Neural progenitor cell (in vitro differentiated cells): ENCODE measurements around the gene CA10. TPM values are rescaled to one million over a fixed set of nuclear protein-coding genes. Genes with fewer than 3 reads are reported as not detected.

Experiments used
- DNase-seq: peaks from one replicate; pipeline ENCODE4 v3.0.0-alpha.2; 2016; ENCODE audit warnings: low spot score
- H2AFZ ChIP-seq: fragments of 200-600 bp; sonication (generic); replicated peaks from 2 replicates; pipeline ENCODE4 v1.6.1; 2016; ENCODE audit warnings: antibody characterized with exemption
- H3F3A ChIP-seq: fragments of 200-600 bp; sonication (generic); 2 replicates; pipeline ENCODE4 v1.6.1; 2016; ENCODE audit warnings: antibody characterized with exemption, low read depth
- H3K27ac ChIP-seq: fragments of 200-600 bp; sonication (generic); 2 replicates; pipeline ENCODE4 v1.5.1; 2016; ENCODE audit warnings: mild to moderate bottlenecking
- H3K27me3 ChIP-seq: fragments of 200-600 bp; sonication (generic); 2 replicates; pipeline ENCODE4 v1.6.1; 2016; ENCODE audit warnings: mild to moderate bottlenecking, moderate library complexity
- H3K36me3 ChIP-seq: fragments of 200-600 bp; sonication (generic); 2 replicates; pipeline ENCODE4 v1.5.1; 2016
- H3K4me1 ChIP-seq: fragments of 200-600 bp; sonication (generic); 2 replicates; pipeline ENCODE4 v1.6.1; 2016; ENCODE audit warnings: mixed run types
- H3K4me2 ChIP-seq: fragments of 200-600 bp; sonication (generic); 2 replicates; pipeline ENCODE4 v1.6.1; 2016
- H3K4me3 ChIP-seq: fragments of 200-600 bp; sonication (generic); 2 replicates; pipeline ENCODE4 v1.5.1; 2016
- H3K79me2 ChIP-seq: fragments of 200-600 bp; sonication (generic); 2 replicates; pipeline ENCODE4 v1.6.1; 2016; ENCODE audit warnings: low read depth
- H3K9ac ChIP-seq: fragments of 200-600 bp; sonication (generic); 2 replicates; pipeline ENCODE4 v1.6.1; 2016
- H3K9me3 ChIP-seq: fragments of 200-600 bp; sonication (generic); 2 replicates; pipeline ENCODE4 v1.5.1; 2016; ENCODE audit warnings: low read depth
- H4K20me1 ChIP-seq: fragments of 200-600 bp; sonication (generic); 2 replicates; pipeline ENCODE4 v1.6.1; 2016; ENCODE audit warnings: low read depth
- H3K27ac Mint-ChIP-seq: 3 replicates; pipeline ENCODE4 v1.8.0; 2021; ENCODE audit warnings: mixed read lengths
- H3K27me3 Mint-ChIP-seq: 2 replicates; pipeline ENCODE4 v1.8.0; 2022; ENCODE audit warnings: low read depth, mild to moderate bottlenecking, inconsistent platforms, moderate library complexity, mixed read lengths; ENCODE audit not compliant: insufficient read depth
- H3K36me3 Mint-ChIP-seq: 3 replicates; pipeline ENCODE4 v1.8.0; 2021; ENCODE audit warnings: mixed read lengths
- H3K4me1 Mint-ChIP-seq: 3 replicates; pipeline ENCODE4 v1.8.0; 2021; ENCODE audit warnings: mixed read lengths
- H3K4me3 Mint-ChIP-seq: 3 replicates; pipeline ENCODE4 v1.8.0; 2021; ENCODE audit warnings: mild to moderate bottlenecking, moderate library complexity, mixed read lengths
- H3K9me3 Mint-ChIP-seq: 3 replicates; pipeline ENCODE4 v1.8.0; 2020; ENCODE audit warnings: mixed read lengths
- EZH2 ChIP-seq: fragments of 200-600 bp; sonication (generic); IDR thresholded peaks from 2 replicates; pipeline ENCODE4 v1.6.1; 2017; ENCODE audit warnings: antibody characterized with exemption, mild to moderate bottlenecking, moderate library complexity
- EZH2phosphoT487 ChIP-seq: fragments of 200-600 bp; sonication (generic); IDR thresholded peaks from 2 replicates; pipeline ENCODE4 v1.6.1; 2017; ENCODE audit warnings: antibody characterized with exemption
- total RNA-seq: library from RNA; depleted of rRNA; stranded (reverse); fragments of >200 nt; gene quantifications from 2 replicates; pipeline ENCODE4 v1.2.3, GENCODE V29; 2015; ENCODE audit warnings: low replicate concordance
- TF ChIP-seq, protein P1 (sequence below): fragments of 200-600 bp; sonication (generic); IDR thresholded peaks from 2 replicates; pipeline ENCODE4 v1.5.1; 2017; ENCODE audit warnings: antibody characterized with exemption, mild to moderate bottlenecking

The CA10 gene
- total RNA-seq, 1 donor from 2014 or later = 0.65 TPM

DNA sequence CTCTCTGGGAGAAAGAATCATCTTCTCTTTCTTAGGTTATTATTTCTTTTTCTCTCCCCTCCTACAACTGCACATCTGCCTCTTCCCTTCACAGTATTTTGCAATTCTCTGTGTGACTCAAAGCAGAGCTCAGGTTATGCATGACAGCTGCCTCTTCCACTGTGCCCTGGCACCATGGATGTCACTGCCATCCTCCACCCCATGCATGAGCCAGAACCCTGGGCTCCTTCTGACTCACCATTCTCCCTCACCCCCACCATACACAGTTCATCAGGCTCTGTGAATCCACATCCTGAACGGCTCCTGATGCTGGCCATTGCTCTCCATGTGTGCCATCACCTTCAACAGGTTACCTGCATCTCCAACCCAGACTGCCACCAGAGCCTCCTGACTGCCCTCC lies 23.9 kb downstream of the CA10 start:
- no peak for DNase-seq
- no peak for TF ChIP-seq EZH2
- TF ChIP-seq, protein P1, sequence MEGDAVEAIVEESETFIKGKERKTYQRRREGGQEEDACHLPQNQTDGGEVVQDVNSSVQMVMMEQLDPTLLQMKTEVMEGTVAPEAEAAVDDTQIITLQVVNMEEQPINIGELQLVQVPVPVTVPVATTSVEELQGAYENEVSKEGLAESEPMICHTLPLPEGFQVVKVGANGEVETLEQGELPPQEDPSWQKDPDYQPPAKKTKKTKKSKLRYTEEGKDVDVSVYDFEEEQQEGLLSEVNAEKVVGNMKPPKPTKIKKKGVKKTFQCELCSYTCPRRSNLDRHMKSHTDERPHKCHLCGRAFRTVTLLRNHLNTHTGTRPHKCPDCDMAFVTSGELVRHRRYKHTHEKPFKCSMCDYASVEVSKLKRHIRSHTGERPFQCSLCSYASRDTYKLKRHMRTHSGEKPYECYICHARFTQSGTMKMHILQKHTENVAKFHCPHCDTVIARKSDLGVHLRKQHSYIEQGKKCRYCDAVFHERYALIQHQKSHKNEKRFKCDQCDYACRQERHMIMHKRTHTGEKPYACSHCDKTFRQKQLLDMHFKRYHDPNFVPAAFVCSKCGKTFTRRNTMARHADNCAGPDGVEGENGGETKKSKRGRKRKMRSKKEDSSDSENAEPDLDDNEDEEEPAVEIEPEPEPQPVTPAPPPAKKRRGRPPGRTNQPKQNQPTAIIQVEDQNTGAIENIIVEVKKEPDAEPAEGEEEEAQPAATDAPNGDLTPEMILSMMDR = no peak
- no peak for TF ChIP-seq EZH2phosphoT487
- Histone ChIP-seq H3K36me3 (no peaks in the 10 kb centered on the region), H3K4me1 (peaks cover 3% of the 10 kb centered on the region), H3F3A (no peaks in the 10 kb centered on the region), H4K20me1 (no peaks in the 10 kb centered on the region), H2AFZ (no peak overlapping the region), H3K9ac (no peak overlapping the region), H3K27ac (no peak overlapping the region), H3K4me2 (no peak overlapping the region), H3K9me3 (no peaks in the 10 kb centered on the region), H3K79me2 (no peaks in the 10 kb centered on the region), H3K4me3 (no peak overlapping the region), H3K27me3 (no peaks in the 10 kb centered on the region)
- Mint-ChIP-seq H3K27me3 (peaks cover 3% of the 10 kb centered on the region), H3K4me3 (no peak overlapping the region), H3K27ac (no peak overlapping the region), H3K4me1 (peaks cover 15% of the 10 kb centered on the region), H3K36me3 (no peaks in the 10 kb centered on the region), H3K9me3 (no peaks in the 10 kb centered on the region)

DNA sequence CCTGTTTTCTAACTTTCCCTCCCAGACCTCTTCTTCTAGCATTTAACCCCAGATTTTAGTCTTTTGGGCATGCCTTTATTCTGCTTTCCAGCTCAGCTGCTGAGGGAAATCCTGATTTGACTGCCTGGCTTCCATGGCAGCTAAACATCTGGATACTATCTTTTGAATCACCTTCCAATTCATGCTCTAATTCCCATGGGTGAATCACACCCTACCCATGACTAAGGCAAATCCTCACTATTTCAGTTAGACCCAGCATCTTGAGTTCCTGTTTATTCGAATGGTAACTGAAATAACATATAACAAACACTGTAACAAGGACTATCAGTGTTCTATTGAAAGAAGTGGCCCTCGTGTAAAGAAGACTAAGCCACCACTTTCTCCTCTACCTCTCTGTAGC lies 29.8 kb downstream of the CA10 start:
- no peak for DNase-seq
- Mint-ChIP-seq H3K4me3 (no peak overlapping the region), H3K27ac (no peak overlapping the region), H3K4me1 (no peaks in the 10 kb centered on the region), H3K9me3 (no peaks in the 10 kb centered on the region), H3K36me3 (no peaks in the 10 kb centered on the region), H3K27me3 (peaks cover 6% of the 10 kb centered on the region)
- Histone ChIP-seq H3K4me3 (no peak overlapping the region), H3K4me2 (no peak overlapping the region), H3K79me2 (no peaks in the 10 kb centered on the region), H3K9me3 (no peaks in the 10 kb centered on the region), H2AFZ (no peak overlapping the region), H3F3A (no peaks in the 10 kb centered on the region), H3K4me1 (no peaks in the 10 kb centered on the region), H3K27ac (no peak overlapping the region), H4K20me1 (no peaks in the 10 kb centered on the region), H3K27me3 (no peaks in the 10 kb centered on the region), H3K36me3 (no peaks in the 10 kb centered on the region), H3K9ac (no peak overlapping the region)
- TF ChIP-seq EZH2 = no peak
- TF ChIP-seq, protein P1 = no peak
- TF ChIP-seq EZH2phosphoT487 = no peak

- no peaks in the 10 kb centered on the region for H3K36me3 Mint-ChIP-seq
- Histone ChIP-seq H3K4me1 (no peaks in the 10 kb centered on the region), H3K27me3 (no peaks in the 10 kb centered on the region), H3K36me3 (no peaks in the 10 kb centered on the region), H3K9ac (no peak overlapping the region), H3K27ac (no peak overlapping the region), H3K79me2 (no peaks in the 10 kb centered on the region), H3K4me2 (no peak overlapping the region), H4K20me1 (no peaks in the 10 kb centered on the region), H3K9me3 (no peaks in the 10 kb centered on the region), H3K4me3 (no peak overlapping the region), H2AFZ (no peak overlapping the region), H3F3A (no peaks in the 10 kb centered on the region)
- H3K9me3 Mint-ChIP-seq = no peaks in the 10 kb centered on the region
- TF ChIP-seq EZH2phosphoT487 (no peak), EZH2 (no peak)
- TF ChIP-seq, protein P1 = no peak
- no peak overlapping the region for H3K4me3 Mint-ChIP-seq
- peaks cover 3% of the 10 kb centered on the region for H3K27me3 Mint-ChIP-seq
- no peaks in the 10 kb centered on the region for H3K4me1 Mint-ChIP-seq
- DNase-seq = no peak
- no peak overlapping the region for H3K27ac Mint-ChIP-seq
These were observed 33.5 kb downstream of the CA10 start for GRCh38 chr17:52124993-52125392.
